SK-N-SH treated with all-trans-retinoic acid at 6 μM for 48 hours (cell line): ENCODE results near the gene ZBTB7A.

Experiments used
- CSDC2 ChIP-seq: fragments of 250-450 bp; sonication (Bioruptor Pico); IDR thresholded peaks from 2 replicates; pipeline ENCODE4 v1.5.0; 2020; ENCODE audit warnings: mild to moderate bottlenecking, moderate library complexity
- ESRRG ChIP-seq: fragments of 250-450 bp; sonication (Bioruptor Pico); IDR thresholded peaks from 2 replicates; pipeline ENCODE4 v1.6.1; 2021; ENCODE audit warnings: mild to moderate bottlenecking
- SNAI2 ChIP-seq: fragments of 250-450 bp; sonication (Bioruptor Pico); IDR thresholded peaks from 2 replicates; pipeline ENCODE4 v1.5.0; 2020; ENCODE audit warnings: mild to moderate bottlenecking, moderate library complexity
- TCF4 ChIP-seq: fragments of 250-450 bp; sonication (Bioruptor Pico); IDR thresholded peaks from 2 replicates; pipeline ENCODE4 v1.8.0; 2021; ENCODE audit warnings: mild to moderate bottlenecking, moderate library complexity, borderline replicate concordance
- TOX ChIP-seq: fragments of 250-450 bp; sonication (Bioruptor Pico); IDR thresholded peaks from 2 replicates; pipeline ENCODE4 v1.8.0; 2021; ENCODE audit warnings: mild to moderate bottlenecking, moderate library complexity, borderline replicate concordance
- ZC3H10 ChIP-seq: fragments of 250-450 bp; sonication (Bioruptor Pico); IDR thresholded peaks from 2 replicates; pipeline ENCODE4 v1.5.1; 2021; ENCODE audit warnings: mild to moderate bottlenecking, moderate library complexity
- ZFP3 ChIP-seq: fragments of 250-450 bp; sonication (Bioruptor Pico); IDR thresholded peaks from 2 replicates; pipeline ENCODE4 v1.5.0; 2020; ENCODE audit warnings: mild to moderate bottlenecking, moderate library complexity
- ZFP30 ChIP-seq: fragments of 450-650 bp; formaldehyde crosslinking; IDR thresholded peaks from 2 replicates; pipeline ENCODE4 v1.5.0; 2022; ENCODE audit warnings: mild to moderate bottlenecking, moderate library complexity
- ZNF8 ChIP-seq: fragments of 450-650 bp; formaldehyde crosslinking; IDR thresholded peaks from 2 replicates; pipeline ENCODE4 v1.5.0; 2020; ENCODE audit warnings: mild to moderate bottlenecking, moderate library complexity
- TF ChIP-seq, protein P1 (sequence below): fragments of 250-450 bp; sonication (Bioruptor Pico); IDR thresholded peaks from 2 replicates; pipeline ENCODE4 v1.5.0; 2020; ENCODE audit warnings: mild to moderate bottlenecking, moderate library complexity

DNA sequence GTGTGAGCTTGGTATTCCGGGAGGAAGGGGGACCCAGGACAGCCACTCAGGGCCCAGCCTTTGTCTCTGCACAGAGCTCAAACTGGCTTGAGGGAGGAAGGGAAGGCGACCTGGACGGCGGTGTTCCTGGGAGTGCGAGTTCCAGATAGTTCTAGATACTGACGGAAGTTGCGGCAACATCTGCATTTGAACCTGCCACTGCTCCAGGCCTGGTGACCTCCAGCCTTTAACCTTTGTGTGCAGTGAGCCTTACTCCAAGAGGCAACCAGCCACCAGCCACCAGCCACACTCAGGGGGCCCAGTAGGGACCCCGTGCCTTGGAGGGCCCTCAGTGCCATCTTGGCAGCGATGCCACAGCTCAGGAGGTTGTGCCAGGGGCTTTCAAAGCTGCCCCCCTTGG, 15.5 kb upstream of the ZBTB7A start:
- no peak for TF ChIP-seq ZFP3 (CRISPR knock-in tag)
- no peak for TF ChIP-seq CSDC2 (CRISPR knock-in tag)
- TF ChIP-seq ZFP30 = no peak
- TF ChIP-seq, protein P1, sequence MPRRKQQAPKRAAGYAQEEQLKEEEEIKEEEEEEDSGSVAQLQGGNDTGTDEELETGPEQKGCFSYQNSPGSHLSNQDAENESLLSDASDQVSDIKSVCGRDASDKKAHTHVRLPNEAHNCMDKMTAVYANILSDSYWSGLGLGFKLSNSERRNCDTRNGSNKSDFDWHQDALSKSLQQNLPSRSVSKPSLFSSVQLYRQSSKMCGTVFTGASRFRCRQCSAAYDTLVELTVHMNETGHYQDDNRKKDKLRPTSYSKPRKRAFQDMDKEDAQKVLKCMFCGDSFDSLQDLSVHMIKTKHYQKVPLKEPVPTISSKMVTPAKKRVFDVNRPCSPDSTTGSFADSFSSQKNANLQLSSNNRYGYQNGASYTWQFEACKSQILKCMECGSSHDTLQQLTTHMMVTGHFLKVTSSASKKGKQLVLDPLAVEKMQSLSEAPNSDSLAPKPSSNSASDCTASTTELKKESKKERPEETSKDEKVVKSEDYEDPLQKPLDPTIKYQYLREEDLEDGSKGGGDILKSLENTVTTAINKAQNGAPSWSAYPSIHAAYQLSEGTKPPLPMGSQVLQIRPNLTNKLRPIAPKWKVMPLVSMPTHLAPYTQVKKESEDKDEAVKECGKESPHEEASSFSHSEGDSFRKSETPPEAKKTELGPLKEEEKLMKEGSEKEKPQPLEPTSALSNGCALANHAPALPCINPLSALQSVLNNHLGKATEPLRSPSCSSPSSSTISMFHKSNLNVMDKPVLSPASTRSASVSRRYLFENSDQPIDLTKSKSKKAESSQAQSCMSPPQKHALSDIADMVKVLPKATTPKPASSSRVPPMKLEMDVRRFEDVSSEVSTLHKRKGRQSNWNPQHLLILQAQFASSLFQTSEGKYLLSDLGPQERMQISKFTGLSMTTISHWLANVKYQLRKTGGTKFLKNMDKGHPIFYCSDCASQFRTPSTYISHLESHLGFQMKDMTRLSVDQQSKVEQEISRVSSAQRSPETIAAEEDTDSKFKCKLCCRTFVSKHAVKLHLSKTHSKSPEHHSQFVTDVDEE = no peak
- no peak for TF ChIP-seq TOX (CRISPR knock-in tag)
- no peak for TF ChIP-seq TCF4
- no peak for TF ChIP-seq ZNF8 (CRISPR knock-in tag)
- TF ChIP-seq ZC3H10 (CRISPR knock-in tag) = no peak
- no peak for TF ChIP-seq SNAI2
- TF ChIP-seq ESRRG (CRISPR knock-in tag) = no peak
